Stimulated activated naive CD4-positive, alpha-beta T cell treated with Interleukin-2 at 50 U/mL for 16 hours (primary cell): ENCODE measurements around the gene VPS41.
"Not testable (repeated sequence)": the region's sequence is repeated elsewhere in the genome, so short reads cannot be mapped to it uniquely, and the experiment has no call there.

Experiments used
- DNase-seq: peaks from one replicate; lab custom pipeline; 2025; lab: John Stamatoyannopoulos, UW

The VPS41 gene

DNA sequence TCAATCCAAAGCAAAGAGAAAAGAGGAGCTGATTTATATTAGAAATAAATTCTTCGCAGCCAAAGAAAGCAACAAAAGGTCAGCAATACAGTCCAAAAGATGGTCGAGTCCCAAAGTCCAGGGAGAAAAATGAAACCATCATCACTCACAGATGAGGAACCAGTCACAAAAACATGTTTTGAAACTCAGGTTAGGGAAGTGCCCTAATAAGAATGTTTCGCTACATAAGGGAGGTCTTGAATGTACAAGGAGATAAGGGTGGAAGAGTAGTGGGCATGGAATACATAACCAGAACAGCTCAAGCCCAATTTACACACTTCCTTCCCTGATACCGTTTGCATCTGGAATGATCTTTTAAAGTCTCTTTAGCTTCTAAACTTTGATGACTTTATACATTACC is 53.6 kb downstream of the VPS41 start:
- no peak for DNase-seq

DNA sequence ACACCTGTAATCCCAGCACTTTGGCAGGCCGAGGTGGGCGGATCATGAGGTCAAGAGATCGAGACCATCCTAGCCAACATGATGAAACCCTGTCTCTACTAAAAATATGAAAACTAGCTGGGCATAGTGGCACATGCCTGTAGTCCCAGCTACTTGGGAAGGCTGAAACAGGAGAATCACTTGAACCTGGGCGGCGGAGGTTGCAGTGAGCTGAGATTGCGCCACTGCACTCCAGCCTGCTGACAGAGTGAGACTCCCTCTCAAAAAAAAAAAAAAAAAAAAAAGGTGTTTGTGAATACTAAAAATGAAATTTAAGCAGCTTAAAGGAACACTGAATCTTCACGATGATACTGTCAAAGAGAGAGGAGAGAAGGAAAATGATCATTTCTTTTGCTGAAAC is 54.0 kb downstream of the VPS41 start:
- not testable (repeated sequence) for DNase-seq

DNA sequence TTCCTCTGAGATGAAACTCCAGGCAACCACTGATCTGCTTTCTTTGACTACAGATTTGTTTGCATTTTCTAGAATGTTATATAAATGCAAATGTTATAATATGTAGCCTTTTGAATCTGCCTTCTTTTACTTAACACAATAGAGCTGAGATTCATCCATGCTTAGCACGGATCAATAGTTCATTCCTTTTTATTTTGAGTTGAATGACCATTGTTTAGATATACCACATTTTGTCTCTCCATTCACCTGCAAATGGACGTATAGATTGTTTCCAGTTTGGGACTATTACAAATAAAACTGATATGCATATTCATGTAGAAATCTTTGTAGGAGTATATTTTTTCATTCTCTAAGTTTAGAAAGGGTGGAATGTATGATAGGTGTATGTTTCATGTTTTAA is 57.7 kb downstream of the VPS41 start:
- no peak for DNase-seq

DNA sequence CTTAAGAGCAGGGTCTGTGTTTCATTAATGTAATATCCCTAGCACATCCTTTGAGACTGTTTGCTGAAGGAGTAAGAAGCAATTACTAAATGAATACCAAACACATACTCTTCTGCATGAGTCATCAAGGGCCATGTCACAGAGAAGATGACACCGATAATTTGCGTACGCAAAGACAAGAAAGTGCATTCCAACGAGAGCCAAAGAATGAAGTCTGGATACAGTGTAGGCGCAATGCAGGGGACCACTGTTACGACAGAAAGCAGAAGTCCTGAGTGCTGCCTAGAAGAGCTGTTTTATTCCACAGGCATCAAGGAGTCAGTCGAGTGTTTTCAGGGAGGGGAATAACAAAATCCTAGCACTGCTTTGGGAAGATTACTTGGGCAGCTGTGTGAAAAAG is 62.7 kb downstream of the VPS41 start:
- DNase-seq: no peak

DNA sequence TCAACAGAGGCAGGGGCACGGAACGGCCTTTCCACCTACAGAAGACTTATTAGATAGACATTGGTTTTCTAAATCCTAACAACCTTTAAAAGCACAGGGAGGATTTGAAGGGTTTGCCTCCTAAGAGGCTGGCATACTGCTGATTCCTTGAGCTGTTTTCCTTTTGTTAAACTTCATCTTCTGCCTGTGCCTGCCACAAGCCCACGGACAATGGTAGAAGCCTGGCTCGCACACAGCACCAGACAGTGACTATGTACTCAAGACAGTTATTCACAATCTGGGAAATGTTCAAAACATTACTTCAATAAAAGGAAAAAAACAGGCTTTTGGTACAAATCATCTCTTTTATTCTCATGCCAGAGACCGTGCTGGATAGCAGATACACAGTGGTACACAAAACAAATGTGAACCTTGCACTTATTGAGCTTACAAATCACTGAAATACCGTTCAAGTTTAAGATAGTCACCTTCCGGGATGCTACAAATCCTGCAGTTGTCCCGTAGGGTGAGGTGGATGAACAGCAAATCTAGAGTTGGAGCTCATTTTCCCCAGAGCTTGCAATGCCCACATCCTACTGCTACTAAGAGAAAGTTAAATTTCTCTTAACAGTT is 63.9 kb downstream of the VPS41 start:
- no peak for DNase-seq

DNA sequence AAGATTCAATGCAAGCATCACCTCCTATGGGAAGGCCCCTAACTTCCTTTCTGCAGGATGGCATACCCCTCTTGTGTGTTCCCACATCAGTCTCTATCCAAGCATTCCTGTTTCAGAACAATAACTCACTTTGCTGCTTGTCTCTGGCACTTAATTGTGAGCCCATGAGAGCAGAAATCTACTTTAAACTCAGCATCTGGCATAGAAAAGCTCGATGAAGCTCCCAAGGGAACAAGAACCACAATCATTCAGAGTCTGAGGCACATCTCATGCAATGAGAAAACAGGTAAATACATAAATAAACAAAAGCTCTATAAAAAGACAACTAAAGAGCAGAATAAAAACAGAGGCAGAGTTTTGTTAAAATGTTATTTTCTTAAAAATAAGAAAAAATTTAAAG is 66.2 kb downstream of the VPS41 start:
- no peak for DNase-seq

DNA sequence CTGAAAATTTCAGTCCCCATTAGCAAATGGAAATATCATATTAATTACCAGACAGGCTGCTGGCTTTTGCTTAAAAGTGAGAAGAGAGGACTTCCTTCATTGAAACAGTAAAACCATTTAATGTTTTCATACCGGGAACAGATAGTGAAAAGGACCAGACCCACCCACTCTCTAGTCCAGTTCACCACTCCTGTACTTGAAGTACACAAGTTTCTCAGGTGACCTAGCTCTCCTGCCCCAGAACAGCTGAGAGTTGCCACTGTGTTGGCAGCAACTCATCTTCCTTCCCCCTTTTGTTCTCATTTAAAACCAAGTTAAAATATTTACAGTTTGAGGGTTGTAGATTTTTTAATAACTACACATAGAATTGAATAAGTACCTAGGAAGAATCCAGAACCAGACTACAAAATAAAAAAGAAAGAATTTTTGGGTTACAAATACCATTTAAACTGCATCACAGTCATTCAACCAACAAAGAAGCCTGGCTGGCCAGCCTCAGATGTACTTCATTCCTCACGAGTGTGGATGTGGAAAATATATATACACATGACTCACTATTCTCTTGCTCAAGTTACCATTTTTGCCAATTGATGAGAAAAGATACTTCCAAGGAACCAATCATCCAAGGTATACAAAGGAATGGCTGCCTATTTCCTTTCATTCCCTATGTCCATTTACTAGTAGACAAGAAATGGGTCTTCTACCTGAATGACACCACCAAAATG is 68.1 kb downstream of the VPS41 start:
- DNase-seq: no peak

DNA sequence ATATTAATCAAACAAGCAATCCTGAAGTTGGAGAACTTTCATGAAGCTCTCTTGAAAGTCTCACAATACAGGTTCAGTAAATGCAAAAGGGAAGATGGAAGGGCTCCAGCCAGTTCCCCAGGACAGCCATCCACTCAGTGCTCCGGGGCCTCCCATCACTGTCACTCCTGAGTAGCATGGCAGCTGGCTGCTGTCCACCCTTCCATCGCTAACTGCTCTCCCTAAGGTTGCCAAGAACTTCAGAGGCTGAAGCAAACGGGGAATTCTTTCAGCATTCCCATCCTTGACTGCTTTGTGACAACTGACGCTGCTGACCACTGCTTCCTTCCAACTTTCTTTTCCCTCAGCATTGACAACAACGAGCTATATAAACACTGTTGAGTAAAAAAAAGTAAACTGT is 69.1 kb downstream of the VPS41 start:
- no peak for DNase-seq

DNA sequence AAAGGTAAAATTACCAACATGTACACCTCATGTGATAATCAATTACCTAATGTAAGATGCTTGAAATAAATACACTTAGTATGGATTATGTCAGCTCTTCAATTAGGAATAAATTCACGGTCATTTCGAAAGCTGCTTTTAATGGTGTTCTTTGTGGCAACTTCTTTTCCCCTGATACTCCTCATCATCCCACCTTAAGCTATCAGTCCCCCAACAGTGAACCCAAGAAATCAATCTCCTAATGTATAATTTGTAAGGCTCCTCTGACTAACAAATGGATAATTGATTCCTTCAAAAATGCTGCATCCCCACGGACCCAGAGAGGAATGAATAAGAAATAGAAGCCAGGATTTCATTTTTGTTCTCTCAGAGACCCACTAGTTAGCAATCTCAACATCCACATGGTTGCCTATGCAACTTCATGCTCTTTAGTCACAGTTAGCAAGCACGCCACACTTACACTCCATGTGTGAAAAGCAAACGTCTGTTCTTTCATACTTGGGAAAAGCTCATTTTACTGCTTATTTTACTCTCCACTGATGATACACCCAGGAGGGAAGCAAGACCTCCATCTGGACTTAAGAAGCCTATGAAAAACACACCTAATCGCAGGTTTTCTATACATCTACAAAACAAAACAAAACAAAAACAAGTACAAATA is 70.1 kb downstream of the VPS41 start:
- no peak for DNase-seq

DNA sequence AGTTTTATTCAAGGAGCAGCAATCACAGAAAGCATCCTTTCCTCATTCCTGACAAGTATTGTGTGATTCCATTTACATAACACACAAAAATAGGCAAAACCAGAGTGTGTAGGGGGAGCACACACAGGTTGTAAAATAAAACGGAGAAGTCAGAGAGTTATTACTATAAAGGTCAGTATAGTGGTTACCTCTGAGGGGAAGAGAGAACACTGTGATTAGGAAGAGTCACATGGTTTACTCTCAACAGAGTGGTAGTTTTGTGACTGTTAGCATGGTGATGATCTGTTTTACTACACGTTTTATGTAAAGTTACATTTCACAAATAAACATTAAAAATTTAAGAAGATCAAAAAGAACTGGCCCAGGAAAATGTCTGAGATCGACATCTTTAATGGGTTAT is 74.6 kb downstream of the VPS41 start:
- DNase-seq: no peak

DNA sequence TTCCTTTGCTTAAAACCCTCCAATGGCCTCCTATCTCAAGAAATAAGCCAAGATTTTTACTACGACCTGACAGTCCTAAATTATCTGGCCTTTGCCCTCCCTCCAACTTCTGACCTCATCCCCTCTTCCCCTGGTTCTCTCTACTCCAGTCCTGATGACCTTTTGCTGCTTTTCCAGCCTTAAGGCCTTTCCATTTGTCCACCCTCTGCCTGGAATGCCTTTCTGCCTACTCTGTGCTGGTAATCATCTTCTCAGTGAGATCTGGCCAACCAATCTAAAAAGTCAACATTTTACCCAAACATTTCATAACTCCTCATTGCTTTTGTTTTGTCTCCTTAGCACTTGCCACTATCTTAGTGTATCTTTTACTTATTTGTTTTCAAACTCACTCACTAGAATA is 75.7 kb downstream of the VPS41 start:
- DNase-seq: no peak

DNA sequence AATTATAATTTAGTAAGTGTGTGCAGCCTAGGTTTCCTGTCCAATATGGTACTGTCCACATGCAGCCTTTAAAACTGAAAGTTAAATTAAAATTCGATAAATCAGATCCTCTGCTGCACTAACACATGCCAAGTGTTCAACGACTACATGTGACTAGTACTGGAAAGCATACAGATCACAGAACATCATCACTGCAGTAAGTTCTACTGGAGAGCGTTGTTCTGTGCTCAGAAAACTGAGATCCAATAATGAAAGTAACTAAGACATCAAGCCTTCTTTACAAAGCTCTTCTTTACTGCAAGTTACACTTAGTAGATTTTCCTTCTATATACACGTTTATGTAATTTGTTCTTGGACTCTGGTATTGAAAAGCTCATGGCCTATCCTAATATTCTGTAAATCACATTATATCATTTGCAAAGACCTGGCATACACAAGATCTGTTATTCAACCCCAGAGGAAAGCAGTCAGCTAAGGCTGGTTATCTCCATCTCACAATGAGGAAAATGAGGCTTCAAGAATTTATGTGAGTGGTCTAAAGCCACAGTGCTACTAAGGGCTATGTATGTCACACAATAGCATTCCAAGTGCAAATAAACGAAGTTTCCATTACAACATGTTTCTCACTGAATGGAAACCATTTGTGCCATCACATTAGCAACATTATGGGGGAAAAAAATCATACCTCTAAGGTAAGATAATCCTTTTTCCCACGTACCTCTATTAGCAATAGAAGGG is 77.6 kb downstream of the VPS41 start:
- no peak for DNase-seq

DNA sequence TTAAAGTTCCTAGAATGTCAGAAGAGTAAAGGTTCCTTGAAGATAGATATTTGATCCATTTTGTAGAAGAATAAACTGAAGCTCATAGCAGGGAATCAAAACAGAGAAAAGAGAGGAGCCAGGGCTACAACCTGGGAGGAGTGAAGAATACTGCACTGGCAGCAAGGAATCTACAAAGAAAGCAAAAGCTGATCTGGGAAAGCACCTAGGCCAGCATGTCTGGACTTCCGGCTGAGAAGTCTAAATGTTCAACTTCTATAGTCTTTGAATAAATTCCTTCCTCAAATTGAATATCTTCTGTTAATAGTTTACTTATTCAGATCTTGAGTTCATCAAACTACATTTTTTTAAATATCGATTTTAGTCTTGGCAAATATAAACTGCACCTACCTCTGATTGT is 78.2 kb downstream of the VPS41 start:
- DNase-seq: no peak

DNA sequence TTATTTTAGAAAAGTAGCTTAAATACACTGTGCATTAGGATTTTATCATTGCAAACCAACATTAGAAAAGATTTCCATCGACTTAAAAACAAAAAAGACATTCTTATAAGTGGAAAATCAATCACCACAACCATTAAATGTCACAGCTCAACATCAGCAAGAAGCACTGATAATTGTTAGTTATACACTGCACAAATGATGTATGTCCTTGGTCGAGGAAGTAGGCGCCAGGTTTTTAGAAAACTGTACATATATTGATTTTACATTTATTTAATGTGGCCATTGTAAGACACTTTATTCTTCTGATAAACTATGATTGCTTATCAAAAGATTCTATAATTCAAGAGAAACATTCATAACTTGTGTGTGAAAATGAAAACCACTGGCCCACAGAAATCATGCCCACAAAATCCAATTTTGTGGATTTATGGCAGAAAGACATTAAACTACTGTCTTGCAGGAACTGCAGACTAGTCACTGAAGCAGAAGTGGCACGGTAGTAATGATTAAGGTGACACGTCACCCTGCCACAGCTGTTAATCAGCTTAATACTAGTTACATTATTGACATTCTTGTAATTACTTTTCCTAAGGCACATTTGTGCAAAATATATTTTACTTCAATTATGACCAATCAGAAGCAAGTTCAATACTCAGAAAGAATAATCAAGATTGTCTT is 79.4 kb downstream of the VPS41 start:
- no peak for DNase-seq

DNA sequence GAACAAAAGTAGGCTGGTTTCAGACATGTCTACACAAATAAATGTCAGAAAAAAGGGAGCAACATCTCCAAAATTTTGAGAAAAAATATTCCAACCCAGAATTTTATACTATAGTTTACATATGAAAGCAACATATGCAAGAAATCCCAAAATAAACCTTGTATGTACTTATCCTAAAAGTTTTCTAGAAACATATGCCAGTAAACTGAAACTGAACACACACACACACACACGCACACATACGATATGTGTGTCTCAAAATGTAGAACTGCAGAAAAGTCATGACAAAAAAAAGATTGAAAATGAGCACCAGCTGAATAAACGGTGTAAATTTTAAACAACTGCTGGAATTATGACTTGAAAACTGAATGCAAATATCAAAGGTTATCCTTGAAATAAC is 81.0 kb downstream of the VPS41 start:
- no peak for DNase-seq

DNA sequence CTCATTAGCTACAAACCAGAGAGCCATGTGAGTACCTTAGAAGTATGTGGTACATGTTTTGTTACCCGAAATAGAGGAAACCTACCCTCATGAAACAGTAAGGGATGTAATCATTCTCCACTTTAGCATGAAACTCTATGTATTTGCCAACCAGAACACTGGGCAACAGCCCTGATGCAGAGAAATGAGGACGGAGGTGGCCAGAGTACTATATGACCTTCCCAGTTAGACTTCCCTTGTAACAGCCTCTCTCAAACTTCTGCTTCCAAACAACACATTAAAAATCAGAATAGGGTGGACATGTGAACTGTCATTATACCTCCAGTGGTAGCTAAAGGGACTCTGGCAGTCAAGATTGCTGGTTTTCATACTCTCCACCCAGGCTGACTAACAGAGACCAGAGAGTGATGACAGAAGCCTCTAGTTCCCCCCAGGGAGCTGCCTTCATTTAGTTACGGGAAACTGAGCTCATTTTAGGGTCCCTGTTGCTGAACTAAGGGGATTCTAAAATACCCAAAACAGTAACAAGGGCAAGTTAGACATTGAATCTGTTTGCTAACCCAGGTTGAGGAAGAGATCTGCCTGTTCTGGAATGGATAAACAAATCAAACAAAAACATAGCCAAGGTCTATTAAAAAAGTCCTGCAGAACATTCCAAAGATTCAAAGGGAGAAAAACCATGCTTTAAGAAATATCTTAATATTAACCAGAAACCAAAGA is 83.1 kb downstream of the VPS41 start:
- no peak for DNase-seq

DNA sequence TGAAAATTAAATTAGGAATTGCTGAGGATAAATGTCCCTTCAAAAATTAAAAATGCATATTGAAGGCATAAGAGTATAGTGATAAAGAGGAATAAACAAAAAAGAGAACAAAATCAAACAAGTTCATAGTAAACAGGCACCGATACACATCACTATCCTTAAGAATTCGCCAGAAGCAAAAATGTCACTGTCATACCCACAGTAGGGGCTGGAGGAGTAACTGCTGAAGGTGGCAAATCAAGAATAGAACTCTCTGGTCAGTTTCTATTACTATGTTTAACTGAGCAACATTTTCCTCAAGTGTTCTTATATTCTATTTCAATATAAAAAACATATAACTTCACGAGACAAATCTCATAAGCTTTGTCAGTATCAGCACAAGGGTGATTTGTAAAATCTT is 84.0 kb downstream of the VPS41 start:
- no peak for DNase-seq

DNA sequence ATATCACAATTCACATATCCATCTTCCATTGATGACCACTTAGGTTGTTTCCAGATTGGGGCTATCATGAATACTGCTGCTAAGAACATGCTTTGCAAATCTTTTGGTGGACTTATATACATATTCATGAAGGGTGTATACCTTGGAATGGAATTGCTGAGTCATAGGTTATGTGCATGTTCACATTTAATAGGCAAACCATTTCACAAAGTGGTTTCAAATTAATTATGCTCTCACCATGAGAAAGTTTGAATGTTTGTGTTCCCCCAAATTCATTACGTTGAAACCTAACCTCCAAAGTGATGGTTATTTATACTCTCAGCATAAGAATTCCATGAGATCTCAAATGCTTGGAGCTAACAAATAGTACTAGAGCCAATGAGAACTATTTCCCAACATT is 86.4 kb downstream of the VPS41 start:
- no peak for DNase-seq

DNA sequence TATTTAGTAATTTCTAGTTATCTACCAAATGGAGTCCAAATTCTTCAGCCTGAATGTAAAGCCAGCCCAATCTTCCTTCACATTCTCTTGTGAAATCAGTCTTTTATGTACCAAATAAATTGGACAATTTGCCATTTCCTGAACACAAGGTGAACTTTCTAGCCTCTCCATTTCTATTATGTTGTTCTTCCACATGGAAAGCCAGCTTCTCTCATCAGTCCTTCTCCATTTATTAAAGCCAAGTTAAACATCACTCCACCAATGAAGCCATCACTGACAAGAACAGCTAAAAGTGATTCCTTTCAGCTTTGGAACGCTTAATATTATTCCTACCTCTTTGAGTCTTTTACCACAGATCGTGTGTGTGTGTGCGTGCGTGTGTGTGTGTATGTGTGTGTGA is 88.4 kb downstream of the VPS41 start:
- DNase-seq: no peak

DNA sequence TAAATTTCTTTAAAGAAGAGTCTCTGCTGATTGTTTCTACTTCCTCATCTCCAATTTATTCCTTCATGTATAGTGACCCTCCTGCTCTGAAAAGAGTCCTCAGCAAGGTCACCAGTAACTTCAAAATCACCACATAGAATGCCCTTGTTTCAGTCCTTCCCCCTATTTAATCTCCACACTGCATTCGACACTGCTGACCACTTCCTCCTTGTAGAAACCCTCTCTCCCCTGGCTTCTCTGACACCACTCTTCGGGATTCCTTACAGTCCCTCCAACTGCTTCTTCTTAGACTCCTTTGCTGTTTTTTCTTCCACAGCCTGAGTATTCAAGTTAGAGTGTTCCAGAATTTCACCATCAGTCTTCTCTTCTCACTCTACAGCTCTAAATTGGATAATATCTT is 89.5 kb downstream of the VPS41 start:
- no peak for DNase-seq

DNA sequence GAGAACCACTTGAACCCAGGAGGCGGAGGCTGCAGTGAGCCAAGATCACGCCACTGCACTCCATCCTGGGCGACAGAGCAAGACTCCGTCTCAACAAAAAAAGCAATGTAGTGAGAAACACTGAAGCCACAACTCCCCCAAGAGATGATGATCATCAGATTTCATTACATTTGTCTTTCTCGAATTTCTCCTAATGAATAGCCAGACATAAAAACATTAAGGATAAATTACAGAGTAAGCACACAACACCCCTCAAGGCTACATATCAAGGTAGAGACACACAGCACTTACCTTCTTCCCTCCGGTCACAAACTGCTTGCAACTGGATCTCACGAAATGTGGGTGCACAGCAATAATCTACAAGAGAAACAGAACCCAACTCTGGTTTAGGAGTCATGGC is 91.5 kb downstream of the VPS41 start:
- DNase-seq: no peak

DNA sequence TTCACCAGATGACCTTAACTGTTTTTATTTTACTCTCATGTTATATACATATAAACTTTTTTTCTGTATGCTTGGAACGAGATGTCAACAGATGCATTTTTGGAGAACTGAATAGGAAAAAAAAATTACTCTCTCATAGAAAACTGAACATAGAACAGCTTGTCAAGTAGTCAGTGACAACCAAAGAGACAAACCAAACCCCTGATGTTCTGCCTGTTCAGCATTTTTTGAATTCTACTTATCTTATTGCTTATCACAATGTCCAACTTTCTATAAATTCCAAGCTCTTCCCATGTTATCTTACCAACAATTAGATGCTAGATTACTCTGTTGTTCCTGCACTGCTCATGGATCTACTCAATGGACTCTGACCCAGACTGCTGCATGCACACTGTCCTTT is 95.2 kb downstream of the VPS41 start:
- DNase-seq: no peak
